Mesodermal cell (in vitro differentiated cells): ENCODE measurements around the gene PRKCA.
"Not testable (repeated sequence)": the region's sequence is repeated elsewhere in the genome, so short reads cannot be mapped to it uniquely, and the experiment has no call there.

Experiments used
- H3K27ac ChIP-seq: 2 replicates; pipeline ENCODE4 v1.7.0; 2013; ENCODE audit warnings: mild to moderate bottlenecking, low read depth, low read length, moderate library complexity; ENCODE audit not compliant: severe bottlenecking
- H3K36me3 ChIP-seq: 2 replicates; pipeline ENCODE4 v1.7.1; 2013; ENCODE audit warnings: mild to moderate bottlenecking, low read length, moderate library complexity; ENCODE audit not compliant: control insufficient read depth, insufficient read depth
- H3K4me1 ChIP-seq: one replicate; pipeline ENCODE4 v1.7.1; 2013; ENCODE audit warnings: mild to moderate bottlenecking, low read length; ENCODE audit not compliant: insufficient read depth, control insufficient read depth, poor library complexity, severe bottlenecking
- H3K4me3 ChIP-seq: 2 replicates; pipeline ENCODE4 v1.7.0; 2013; ENCODE audit warnings: low read length, control low read depth, mild to moderate bottlenecking; ENCODE audit not compliant: insufficient read depth, poor library complexity, severe bottlenecking; ENCODE audit errors: extremely low read depth
- H3K9me3 ChIP-seq: 2 replicates; pipeline ENCODE4 v1.7.1; 2013; ENCODE audit warnings: mild to moderate bottlenecking, low read length, moderate library complexity; ENCODE audit not compliant: control insufficient read depth
- WGBS, 2 experiments: methylation state at CpG; one replicate each; pipeline ENCODE4 v1.1.5; 2013; ENCODE audit warnings: missing lambda C conversion rate in 2 of 2; ENCODE audit not compliant: insufficient coverage in 2 of 2; 5-methylcytosine and 5-hydroxymethylcytosine counted together

The PRKCA gene

DNA sequence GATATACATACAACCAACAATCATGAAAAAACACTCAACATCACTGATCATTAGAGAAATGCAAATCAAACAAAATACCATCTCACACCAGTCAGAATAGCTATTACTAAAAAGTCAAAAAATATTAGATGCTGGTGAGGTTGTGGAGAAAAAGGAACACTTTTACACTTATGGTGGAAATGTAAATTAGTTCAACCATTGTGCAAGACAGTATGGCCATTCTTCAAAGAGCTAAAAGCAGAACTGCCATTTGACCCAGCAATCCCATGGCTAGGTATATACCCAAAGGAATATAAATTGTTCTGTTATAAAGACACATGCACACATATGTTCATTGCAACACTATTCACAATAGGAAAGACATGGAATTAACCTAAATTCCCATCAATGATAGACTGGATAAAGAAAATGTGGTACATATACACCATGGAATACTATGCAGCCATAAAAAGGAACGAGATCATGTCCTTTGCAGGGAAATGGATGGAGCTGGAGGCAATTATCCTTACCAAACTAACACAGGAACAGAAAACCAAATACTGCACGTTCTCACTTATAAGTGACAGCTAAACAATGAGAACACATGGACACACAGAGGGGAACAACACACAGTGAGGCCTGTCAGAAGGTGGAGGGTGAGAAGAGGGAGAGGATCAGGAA is 176.9 kb downstream of the PRKCA start:
- H3K4me3 ChIP-seq, H3K27ac ChIP-seq, H3K36me3 ChIP-seq, H3K4me1 ChIP-seq, H3K9me3 ChIP-seq: not testable (repeated sequence)
- no CpG with 5 or more reads among the region's 2 CpGs for WGBS, 2 experiments

DNA sequence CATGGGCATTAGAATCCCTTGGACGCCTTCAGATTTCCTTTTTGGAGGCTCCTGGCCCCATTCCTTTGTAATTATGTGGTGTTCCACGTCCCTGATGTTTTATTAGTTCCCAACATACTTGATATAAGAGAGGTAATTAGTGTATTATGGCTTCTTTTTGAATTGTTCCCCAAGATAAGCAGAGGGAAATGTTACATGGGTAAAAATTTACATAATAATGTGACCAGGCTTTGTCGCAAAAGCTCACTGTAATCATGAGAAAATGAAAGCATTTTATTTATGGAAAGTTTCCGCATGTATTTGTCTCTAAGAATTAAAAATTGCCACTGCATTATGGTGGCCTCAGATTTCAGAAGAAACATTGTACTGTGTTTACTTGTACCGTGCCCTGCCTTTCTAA is 177.8 kb downstream of the PRKCA start:
- H3K4me3 ChIP-seq: no peak overlapping the region
- 89 to 94% methylated on average over 2 to 3 of the region's 5 CpGs for WGBS, 2 experiments

DNA sequence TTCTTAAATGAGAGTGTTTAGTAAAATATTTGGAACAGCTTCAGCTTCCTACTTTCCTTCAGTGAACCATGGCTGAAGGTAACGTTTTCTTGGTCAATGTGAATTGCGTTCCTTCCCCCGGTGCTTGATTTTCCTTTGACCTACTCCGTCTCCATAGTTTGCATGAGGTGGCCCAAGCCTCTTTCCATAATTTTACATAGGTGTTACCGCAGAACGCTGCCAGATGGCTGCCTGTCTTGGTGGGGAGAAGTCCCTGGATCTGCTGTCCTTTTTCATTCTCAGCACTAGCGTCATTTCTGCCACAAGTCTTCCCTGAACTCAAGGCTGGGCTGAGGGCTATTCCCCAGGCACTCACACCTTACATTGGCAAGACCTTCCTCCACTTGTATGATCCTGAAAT is 178.4 kb downstream of the PRKCA start:
- Histone ChIP-seq H3K4me1 (peaks cover under 1% of the 10 kb centered on the region), H3K4me3 (no peak overlapping the region), H3K36me3 (no peaks in the 10 kb centered on the region), H3K9me3 (no peaks in the 10 kb centered on the region), H3K27ac (no peak overlapping the region)
- WGBS, 2 experiments: 86 to 91% methylated on average over 7 of the region's 7 CpGs

More for the DNA sequence above, 177.8 kb downstream of the PRKCA start:
- Histone ChIP-seq H3K9me3 (no peaks in the 10 kb centered on the region), H3K4me1 (no peaks in the 10 kb centered on the region), H3K36me3 (no peaks in the 10 kb centered on the region), H3K27ac (no peak overlapping the region)

DNA sequence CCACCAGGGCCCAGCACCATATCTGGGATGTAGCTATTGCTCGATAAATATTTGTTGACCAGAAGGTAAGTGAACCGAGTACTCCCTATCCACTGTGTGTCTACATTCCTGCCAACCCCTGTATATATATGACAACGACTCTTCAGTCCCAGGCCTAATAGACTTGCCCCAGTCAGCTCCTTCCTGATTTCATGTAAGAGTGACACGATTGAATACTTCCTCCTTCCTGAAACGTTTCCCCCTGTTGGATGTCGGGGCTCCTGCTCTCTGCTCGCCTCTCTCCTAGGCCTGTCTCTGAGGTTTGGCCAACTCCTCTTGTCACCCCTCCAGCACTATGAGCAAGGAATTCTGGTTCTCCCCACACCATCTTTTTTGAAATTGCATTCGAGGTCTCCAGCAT is 178.9 kb downstream of the PRKCA start:
- no peaks in the 10 kb centered on the region for H3K9me3 ChIP-seq
- no peaks in the 10 kb centered on the region for H3K36me3 ChIP-seq
- peaks cover 3% of the 10 kb centered on the region for H3K4me1 ChIP-seq
- no peak overlapping the region for H3K27ac ChIP-seq
- WGBS, 2 experiments: 97 to 98% methylated on average over 6 to 7 of the region's 8 CpGs
- H3K4me3 ChIP-seq: no peak overlapping the region

DNA sequence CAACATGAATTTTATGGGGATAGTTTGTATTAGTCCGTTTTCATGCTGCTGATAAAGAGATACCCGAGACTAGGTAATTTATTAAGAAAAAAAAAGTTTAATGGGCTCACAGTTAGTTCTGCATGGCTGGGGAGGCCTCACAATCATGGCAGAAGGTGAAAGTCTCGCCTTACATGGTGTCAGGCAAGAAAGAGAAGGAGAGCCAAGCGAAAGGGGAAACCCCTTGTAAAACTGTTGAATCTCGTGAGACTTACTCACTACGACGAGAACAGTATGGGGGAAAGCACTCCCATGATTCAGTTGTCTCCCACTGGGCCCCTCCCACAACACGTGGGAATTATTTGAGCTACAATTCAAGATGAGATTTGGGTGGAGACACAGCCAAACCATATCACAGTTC is 181.5 kb downstream of the PRKCA start:
- WGBS, 2 experiments: 89 to 91% methylated on average over 4 to 7 of the region's 8 CpGs
- Histone ChIP-seq H3K4me1 (peaks cover 3% of the 10 kb centered on the region), H3K4me3 (no peak overlapping the region), H3K9me3 (no peaks in the 10 kb centered on the region), H3K27ac (no peak overlapping the region), H3K36me3 (no peaks in the 10 kb centered on the region)

DNA sequence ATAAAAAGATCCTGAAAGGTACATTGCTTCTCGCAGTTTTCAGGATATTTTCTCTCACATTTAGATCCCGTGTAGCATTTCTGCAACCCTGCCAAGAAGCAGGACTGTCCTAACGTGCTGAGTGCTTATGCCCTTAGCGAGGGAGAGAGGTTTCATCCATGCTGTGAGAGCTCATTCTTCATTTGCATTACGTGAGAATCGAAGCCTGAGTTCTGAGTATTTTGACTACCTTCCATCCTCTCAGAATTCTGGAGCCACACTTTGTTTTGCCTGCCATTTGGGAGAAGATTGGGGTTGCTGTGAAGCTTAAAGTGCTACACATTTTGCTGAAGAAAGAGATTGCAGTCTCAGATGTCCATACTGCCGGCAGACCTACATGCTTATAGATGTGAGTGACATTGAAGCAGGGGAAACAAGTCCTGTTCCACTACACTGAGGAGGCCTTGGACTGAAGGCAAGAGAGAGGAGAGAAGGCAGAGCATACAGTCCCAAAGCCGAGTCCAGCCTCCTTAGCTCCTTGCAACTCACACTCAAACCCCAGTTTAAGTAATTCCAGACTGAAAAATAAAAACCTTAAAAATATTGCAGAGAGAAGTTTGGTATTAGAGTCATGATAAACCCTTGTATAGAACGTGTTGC is 183.0 kb downstream of the PRKCA start:
- Histone ChIP-seq H3K27ac (no peak overlapping the region), H3K4me1 (peaks cover 3% of the 10 kb centered on the region), H3K9me3 (no peaks in the 10 kb centered on the region), H3K4me3 (no peak overlapping the region), H3K36me3 (no peaks in the 10 kb centered on the region)
- 63 to 69% methylated on average over 4 to 6 of the region's 9 CpGs for WGBS, 2 experiments

DNA sequence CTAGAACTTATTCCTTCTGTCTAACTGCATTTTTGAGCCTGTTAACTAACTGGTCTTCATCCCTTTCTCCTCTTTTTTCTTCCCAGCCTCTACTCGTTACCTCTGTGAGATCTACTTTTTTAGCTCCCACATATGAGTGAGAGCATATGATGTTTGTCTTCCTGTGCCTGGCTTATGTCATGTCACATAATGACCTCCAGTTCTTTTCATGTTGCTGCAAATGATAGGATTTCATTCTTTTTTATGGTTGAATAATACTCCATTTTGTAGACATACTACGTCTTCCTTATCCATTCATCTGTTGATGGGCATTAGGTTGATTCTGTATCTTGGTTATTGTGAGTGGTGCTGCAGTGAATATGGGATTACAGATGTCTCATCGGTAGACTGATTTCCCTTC is 184.7 kb downstream of the PRKCA start:
- Histone ChIP-seq H3K27ac (no peak overlapping the region), H3K36me3 (no peaks in the 10 kb centered on the region), H3K4me1 (peaks cover 9% of the 10 kb centered on the region), H3K4me3 (no peak overlapping the region), H3K9me3 (no peaks in the 10 kb centered on the region)
- WGBS, 2 experiments: 57 to 83% methylated on average over 1 to 2 of the region's 3 CpGs

DNA sequence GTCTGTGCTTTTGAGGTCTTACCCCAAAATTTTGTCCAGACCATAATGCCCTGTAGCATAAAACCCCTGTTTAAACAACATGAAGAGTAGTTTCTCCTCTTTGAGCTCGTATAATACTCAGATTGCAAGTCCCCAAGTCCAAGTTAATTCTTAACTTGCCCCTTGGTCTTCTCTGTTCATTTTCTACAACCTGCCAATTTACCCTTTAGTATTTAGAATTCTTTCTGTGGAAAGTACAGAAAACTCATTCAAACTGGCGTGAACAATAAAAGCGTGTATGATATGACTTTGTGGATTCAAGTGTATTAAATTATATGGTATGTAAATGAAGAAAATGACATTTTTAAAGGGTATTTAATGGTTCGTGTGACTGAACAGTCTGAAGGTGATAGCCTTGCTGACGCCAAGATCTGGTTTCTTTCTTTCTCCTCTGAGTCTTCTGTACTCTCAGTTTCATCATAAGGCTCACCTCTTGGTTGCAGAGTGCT is 185.6 kb downstream of the PRKCA start:
- no peak overlapping the region for H3K27ac ChIP-seq
- H3K4me3 ChIP-seq: no peak overlapping the region
- H3K9me3 ChIP-seq: no peaks in the 10 kb centered on the region
- peaks cover 16% of the 10 kb centered on the region for H3K4me1 ChIP-seq
- H3K36me3 ChIP-seq: no peaks in the 10 kb centered on the region
- 80 to 98% methylated on average over 4 of the region's 5 CpGs for WGBS, 2 experiments

DNA sequence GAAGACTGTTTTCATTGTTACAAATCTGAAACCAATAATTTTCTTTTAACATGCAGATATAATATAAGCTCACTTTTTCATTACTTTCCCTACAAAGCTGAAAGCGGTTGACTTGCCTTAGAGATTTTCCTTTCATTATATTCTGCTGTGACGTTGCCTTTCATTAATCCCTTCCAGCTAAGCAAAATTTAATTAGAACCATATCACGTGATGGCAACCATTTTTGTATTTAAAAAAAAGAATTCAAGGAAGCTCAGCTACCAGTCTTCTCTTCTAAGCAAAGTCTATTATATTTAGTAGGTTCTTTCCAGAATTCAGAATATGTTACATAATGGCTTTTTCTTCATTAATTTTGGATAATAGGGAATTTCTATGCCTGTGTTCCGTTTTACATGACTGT is 186.5 kb downstream of the PRKCA start:
- Histone ChIP-seq H3K36me3 (no peaks in the 10 kb centered on the region), H3K4me3 (no peak overlapping the region), H3K4me1 (peaks cover 20% of the 10 kb centered on the region), H3K27ac (no peak overlapping the region), H3K9me3 (no peaks in the 10 kb centered on the region)
- 83 to 100% methylated on average over 2 to 3 of the region's 4 CpGs for WGBS, 2 experiments

DNA sequence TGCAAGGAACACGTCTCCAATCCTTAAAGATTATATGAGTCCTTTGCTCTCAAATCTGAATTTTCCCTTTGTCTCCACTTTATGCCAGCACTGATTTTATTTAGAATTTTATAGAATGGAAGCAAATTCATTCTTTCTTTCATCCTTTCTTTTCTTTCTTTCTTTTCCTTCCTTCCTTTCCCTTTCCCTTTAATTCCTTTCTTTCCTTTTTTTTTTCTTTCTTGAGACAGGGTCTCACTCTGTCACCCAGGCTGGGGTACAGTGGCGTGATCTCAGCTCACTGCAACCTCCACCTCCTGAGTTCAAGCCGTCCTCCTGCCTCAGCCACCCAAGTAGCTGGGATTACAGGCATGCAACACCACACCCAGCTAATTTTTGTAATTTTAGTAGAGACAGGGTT is 187.2 kb downstream of the PRKCA start:
- H3K4me1 ChIP-seq: peaks cover 27% of the 10 kb centered on the region
- H3K36me3 ChIP-seq, H3K9me3 ChIP-seq, H3K27ac ChIP-seq, H3K4me3 ChIP-seq: not testable (repeated sequence)
- 80 to 90% methylated on average over 1 to 3 of the region's 3 CpGs for WGBS, 2 experiments

DNA sequence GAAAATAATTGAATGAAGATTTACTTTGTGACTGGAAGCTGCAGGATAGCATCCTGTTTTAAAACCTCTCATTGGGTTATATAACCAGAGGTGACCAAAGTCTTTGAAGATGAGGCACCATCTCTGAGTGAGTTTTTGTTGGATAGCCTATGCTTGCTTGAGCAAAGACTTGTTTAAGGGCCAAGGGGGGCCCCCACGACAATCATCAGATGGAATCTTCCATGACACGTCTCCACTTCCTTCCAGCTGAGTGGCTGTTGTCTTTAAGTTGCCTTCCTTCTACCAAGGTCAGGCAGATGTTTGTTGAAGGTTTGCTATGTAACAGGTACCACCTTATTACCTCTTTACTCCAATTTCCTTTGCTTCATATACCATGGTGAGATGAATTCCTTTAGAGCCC is 188.8 kb downstream of the PRKCA start:
- H3K4me3 ChIP-seq: no peak overlapping the region
- no peaks in the 10 kb centered on the region for H3K9me3 ChIP-seq
- peaks cover 29% of the 10 kb centered on the region for H3K4me1 ChIP-seq
- peaks cover 2% of the 10 kb centered on the region for H3K36me3 ChIP-seq
- no CpG with 5 or more reads among the region's 2 CpGs for WGBS, 2 experiments
- H3K27ac ChIP-seq: no peak overlapping the region
